Trophoblast cell (in vitro differentiated cells and primary cell): ENCODE measurements around the gene ABCC10.
"Not testable (repeated sequence)": the region's sequence is repeated elsewhere in the genome, so short reads cannot be mapped to it uniquely, and the experiment has no call there.

Experiments used
- DNase-seq, 2 donors: peaks; one replicate each; pipeline ENCODE4 v3.0.0-alpha.2; 2016
- H2AFZ ChIP-seq: 2 replicates; pipeline ENCODE4 v1.6.1; 2013; ENCODE audit warnings: low read length, moderate library complexity, mild to moderate bottlenecking; ENCODE audit not compliant: insufficient read depth, poor library complexity
- H2AK5ac ChIP-seq: 2 replicates; pipeline ENCODE4 v1.6.1; 2013; ENCODE audit warnings: mild to moderate bottlenecking, low read length
- H2BK120ac ChIP-seq: 2 replicates; pipeline ENCODE4 v1.6.1; 2013; ENCODE audit warnings: low read length, mild to moderate bottlenecking, moderate library complexity; ENCODE audit not compliant: insufficient read depth, poor library complexity
- H2BK12ac ChIP-seq: 2 replicates; pipeline ENCODE4 v1.6.1; 2013; ENCODE audit warnings: mild to moderate bottlenecking, low read length, moderate library complexity
- H2BK5ac ChIP-seq: 2 replicates; pipeline ENCODE4 v1.6.1; 2013; ENCODE audit warnings: low read length, low read depth, moderate library complexity, mild to moderate bottlenecking; ENCODE audit not compliant: poor library complexity
- H3K14ac ChIP-seq: 2 replicates; pipeline ENCODE4 v1.6.1; 2013; ENCODE audit warnings: mild to moderate bottlenecking, low read length
- H3K18ac ChIP-seq: 2 replicates; pipeline ENCODE4 v1.6.1; 2013; ENCODE audit warnings: mild to moderate bottlenecking, low read length
- H3K23ac ChIP-seq: 2 replicates; pipeline ENCODE4 v1.6.1; 2013; ENCODE audit warnings: low read length
- H3K27ac ChIP-seq: 2 replicates; pipeline ENCODE4 v1.5.1; 2013; ENCODE audit warnings: low read depth, mild to moderate bottlenecking, inconsistent platforms, low read length, moderate library complexity
- H3K27me3 ChIP-seq: 2 replicates; pipeline ENCODE4 v1.6.1; 2013; ENCODE audit warnings: inconsistent platforms, mild to moderate bottlenecking, low read length, moderate library complexity; ENCODE audit not compliant: insufficient read depth
- H3K36me3 ChIP-seq, 2 experiments: 1 replicate in 1 of 2; 2 replicates in 1 of 2; pipeline ENCODE4 v1.6.1; 2013; ENCODE audit warnings: low read length in 2 of 2, mild to moderate bottlenecking in 2 of 2, moderate library complexity in 1 of 2; ENCODE audit not compliant: insufficient read depth in 2 of 2, control insufficient read depth in 1 of 2
- H3K4ac ChIP-seq: 2 replicates; pipeline ENCODE4 v1.6.1; 2013; ENCODE audit warnings: low read depth, mild to moderate bottlenecking, low read length, moderate library complexity
- H3K4me1 ChIP-seq, 2 experiments: 1 replicate in 1 of 2; 2 replicates in 1 of 2; pipeline ENCODE4 v1.6.1; 2013; ENCODE audit warnings: low read length in 2 of 2, mild to moderate bottlenecking in 2 of 2, moderate library complexity in 1 of 2; ENCODE audit not compliant: insufficient read depth in 2 of 2, control insufficient read depth in 1 of 2
- H3K4me2 ChIP-seq: 2 replicates; pipeline ENCODE4 v1.6.1; 2013; ENCODE audit warnings: inconsistent platforms, mild to moderate bottlenecking, low read length, moderate library complexity
- H3K4me3 ChIP-seq: 2 replicates; pipeline ENCODE4 v1.5.1; 2013; ENCODE audit warnings: mild to moderate bottlenecking, low read depth, low read length, inconsistent platforms
- H3K79me1 ChIP-seq: one replicate; pipeline ENCODE4 v1.6.1; 2013; ENCODE audit warnings: low read length
- H3K79me2 ChIP-seq: 2 replicates; pipeline ENCODE4 v1.6.1; 2013; ENCODE audit warnings: low read length, mild to moderate bottlenecking; ENCODE audit not compliant: control insufficient read depth, insufficient read depth, poor library complexity
- H3K9ac ChIP-seq: 2 replicates; pipeline ENCODE4 v1.6.1; 2013; ENCODE audit warnings: mild to moderate bottlenecking, low read length
- H3K9me3 ChIP-seq: 2 replicates; pipeline ENCODE4 v1.6.1; 2013; ENCODE audit warnings: low read depth, mild to moderate bottlenecking, control low read depth, inconsistent platforms, low read length; ENCODE audit not compliant: insufficient read depth
- H4K12ac ChIP-seq: 2 replicates; pipeline ENCODE4 v1.6.1; 2013; ENCODE audit warnings: low read depth, mild to moderate bottlenecking, low read length, moderate library complexity
- H4K8ac ChIP-seq: 2 replicates; pipeline ENCODE4 v1.6.1; 2013; ENCODE audit warnings: low read depth, mild to moderate bottlenecking, low read length, moderate library complexity
- H4K91ac ChIP-seq: one replicate; pipeline ENCODE4 v1.6.1; 2013; ENCODE audit warnings: low read depth, mild to moderate bottlenecking, low read length, moderate library complexity
- WGBS: extraction: QIAGEN DNeasy Blood & Tissue Kit; methylation state at CpG from one replicate; pipeline ENCODE4 v1.1.7; 2013; ENCODE audit warnings: missing lambda C conversion rate; ENCODE audit not compliant: insufficient read length, insufficient coverage; ENCODE audit errors: extremely low coverage; 5-methylcytosine and 5-hydroxymethylcytosine counted together

Gene ABCC10

GRCh38 chr6:43410776-43411175 lies 16.6 kb upstream of the ABCC10 start:
- H2BK12ac ChIP-seq, H2BK5ac ChIP-seq: not testable (repeated sequence)
- no CpG with 5 or more reads among the region's 1 CpG for WGBS

GRCh38 chr6:43412541-43412940 lies 14.8 kb upstream of the ABCC10 start:
- Histone ChIP-seq H3K18ac (no peak overlapping the region), H3K79me2 (no peaks in the 10 kb centered on the region), H3K4me3 (no peak overlapping the region), H3K27ac (no peak overlapping the region), H3K4me1 (no peaks in the 10 kb centered on the region), H2BK120ac (no peak overlapping the region), H2AFZ (no peak overlapping the region), H2AK5ac (no peak overlapping the region), H4K8ac (no peak overlapping the region), H3K27me3 (no peaks in the 10 kb centered on the region), H3K79me1 (no peaks in the 10 kb centered on the region), H3K9me3 (no peaks in the 10 kb centered on the region), H4K12ac (no peak overlapping the region), H3K36me3 (no peaks in the 10 kb centered on the region), H4K91ac (no peak overlapping the region), H3K23ac (no peak overlapping the region), H3K4ac (no peak overlapping the region), H3K14ac (no peak overlapping the region), H3K4me2 (no peak overlapping the region), H3K9ac (no peak overlapping the region), H2BK5ac (no peak overlapping the region), H2BK12ac (no peak overlapping the region)
- no CpG with 5 or more reads among the region's 5 CpGs for WGBS
- no peak for DNase-seq

More at GRCh38 chr6:43410776-43411175, 16.6 kb upstream of the ABCC10 start:
- not testable (repeated sequence) for H3K4ac ChIP-seq, H2AFZ ChIP-seq, H3K79me2 ChIP-seq, H3K14ac ChIP-seq, H3K4me1 ChIP-seq, H3K27ac ChIP-seq, H3K18ac ChIP-seq, DNase-seq, H4K12ac ChIP-seq, H3K4me2 ChIP-seq, H3K4me3 ChIP-seq, H4K8ac ChIP-seq, H3K79me1 ChIP-seq, H2BK120ac ChIP-seq, H2AK5ac ChIP-seq, H3K36me3 ChIP-seq, H3K9me3 ChIP-seq, H4K91ac ChIP-seq, H3K9ac ChIP-seq, H3K23ac ChIP-seq, H3K27me3 ChIP-seq

GRCh38 chr6:43413002-43413401 lies 14.3 kb upstream of the ABCC10 start:
- Histone ChIP-seq H3K79me2 (no peaks in the 10 kb centered on the region), H3K36me3 (no peaks in the 10 kb centered on the region), H3K9me3 (no peaks in the 10 kb centered on the region), H2BK12ac (no peak overlapping the region), H4K12ac (no peak overlapping the region), H4K91ac (no peak overlapping the region), H3K4ac (no peak overlapping the region), H3K4me2 (no peak overlapping the region), H3K27me3 (no peaks in the 10 kb centered on the region), H3K4me3 (no peak overlapping the region), H3K79me1 (no peaks in the 10 kb centered on the region), H3K27ac (no peak overlapping the region), H3K9ac (no peak overlapping the region), H2AFZ (no peak overlapping the region), H3K14ac (no peak overlapping the region), H4K8ac (no peak overlapping the region), H3K4me1 (no peaks in the 10 kb centered on the region), H2AK5ac (no peak overlapping the region), H2BK5ac (no peak overlapping the region), H3K23ac (no peak overlapping the region), H3K18ac (no peak overlapping the region), H2BK120ac (no peak overlapping the region)
- no CpG with 5 or more reads among the region's 2 CpGs for WGBS
- DNase-seq = no peak

DNA sequence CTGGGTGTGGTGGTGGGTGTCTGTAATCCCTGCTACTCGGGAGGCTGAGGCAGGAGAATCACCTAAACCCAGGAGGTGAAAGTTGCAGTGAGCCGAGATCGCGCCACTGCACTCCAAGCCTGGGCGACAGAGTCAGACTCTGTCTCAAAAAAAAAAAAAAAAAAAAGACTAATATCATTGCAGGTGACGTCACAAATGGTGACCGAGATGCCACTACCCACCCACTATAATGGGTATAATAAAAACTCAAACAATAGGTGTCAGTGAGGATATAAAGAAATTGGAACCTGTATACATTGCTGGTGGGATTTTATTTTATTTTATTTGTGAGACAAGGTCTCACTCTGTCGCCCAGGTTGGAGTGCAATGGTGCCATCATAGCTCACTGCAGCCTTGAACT lies 12.1 kb upstream of the ABCC10 start:
- not testable (repeated sequence) for H2AK5ac ChIP-seq, H4K12ac ChIP-seq, H3K36me3 ChIP-seq, H3K4me3 ChIP-seq, H3K4me1 ChIP-seq, H2BK5ac ChIP-seq, H3K79me1 ChIP-seq, H2BK12ac ChIP-seq, H2AFZ ChIP-seq, H2BK120ac ChIP-seq, H4K91ac ChIP-seq, H3K18ac ChIP-seq, H3K14ac ChIP-seq, H3K27me3 ChIP-seq, H3K79me2 ChIP-seq, H3K23ac ChIP-seq, H3K4ac ChIP-seq, H3K27ac ChIP-seq, DNase-seq, H3K9me3 ChIP-seq, H4K8ac ChIP-seq, H3K4me2 ChIP-seq, H3K9ac ChIP-seq
- no CpG with 5 or more reads among the region's 8 CpGs for WGBS
